ENCODE results near the gene CAMTA1. TPM values are rescaled to one million over a fixed set of nuclear protein-coding genes. Genes with fewer than 3 reads are reported as not detected.

The CAMTA1 gene
- total RNA-seq, 1 experiment from 2014 or later, result 50.3 TPM

GRCh38 chr1:7519861-7520395 is 734.7 kb downstream of the CAMTA1 start:
- Mint-ChIP-seq H3K9me3 (ENCODE audit: low read depth, unreplicated experiment) (no peaks in the 10 kb centered on the region), H3K4me3 (ENCODE audit: low read depth, unreplicated experiment) (no peak overlapping the region), H3K4me1 (ENCODE audit: low read depth, unreplicated experiment) (no peaks in the 10 kb centered on the region), H3K27ac (ENCODE audit: unreplicated experiment) (no peak overlapping the region), H3K36me3 (ENCODE audit: insufficient read depth, unreplicated experiment) (no peaks in the 10 kb centered on the region), H3K27me3 (ENCODE audit: unreplicated experiment) (peaks cover 57% of the 10 kb centered on the region)
- no peak for DNase-seq
- CTCF ChIA-PET, result interaction anchor here (0.8 kb wide), 1 partner anchor 16 kb away, joined by 3 read pairs; no protein-coding TSS in a partner anchor
- no TSS peak for BruUV-seq (replicated peaks)
- no peak for TF ChIP-seq CTCF (IDR thresholded peaks at IDR 0.05; ENCODE audit: unreplicated experiment)
- intact Hi-C loops (cut with micrococcal nuclease; ENCODE audit: unreplicated experiment), result no loop called here

GRCh38 chr1:7520496-7520895 is 735.2 kb downstream of the CAMTA1 start:
- intact Hi-C loops (cut with micrococcal nuclease; ENCODE audit: unreplicated experiment), result no loop called here
- Mint-ChIP-seq H3K27me3 (ENCODE audit: unreplicated experiment) (peaks cover 63% of the 10 kb centered on the region), H3K4me3 (ENCODE audit: low read depth, unreplicated experiment) (no peak overlapping the region), H3K36me3 (ENCODE audit: insufficient read depth, unreplicated experiment) (no peaks in the 10 kb centered on the region), H3K9me3 (ENCODE audit: low read depth, unreplicated experiment) (no peaks in the 10 kb centered on the region), H3K4me1 (ENCODE audit: low read depth, unreplicated experiment) (no peaks in the 10 kb centered on the region), H3K27ac (ENCODE audit: unreplicated experiment) (no peak overlapping the region)
- CTCF ChIA-PET, result no interaction called here
- BruUV-seq (replicated peaks), result no TSS peak
- no peak for TF ChIP-seq CTCF (IDR thresholded peaks at IDR 0.05; ENCODE audit: unreplicated experiment)
- no peak for DNase-seq

- CTCF ChIA-PET, result no interaction called here
- no peak for TF ChIP-seq CTCF (IDR thresholded peaks at IDR 0.05; ENCODE audit: unreplicated experiment)
- intact Hi-C loops (cut with micrococcal nuclease; ENCODE audit: unreplicated experiment), result no loop called here
- no peaks in the 10 kb centered on the region for H3K36me3 Mint-ChIP-seq (ENCODE audit: insufficient read depth, unreplicated experiment)
- no peak for DNase-seq
- no peaks in the 10 kb centered on the region for H3K4me1 Mint-ChIP-seq (ENCODE audit: low read depth, unreplicated experiment)
- H3K27me3 Mint-ChIP-seq (ENCODE audit: unreplicated experiment), result peaks cover 65% of the 10 kb centered on the region
- no peak overlapping the region for H3K27ac Mint-ChIP-seq (ENCODE audit: unreplicated experiment)
- H3K4me3 Mint-ChIP-seq (ENCODE audit: low read depth, unreplicated experiment), result no peak overlapping the region
- H3K9me3 Mint-ChIP-seq (ENCODE audit: low read depth, unreplicated experiment), result no peaks in the 10 kb centered on the region
- no TSS peak for BruUV-seq (replicated peaks)
Observed at GRCh38 chr1:7524341-7525337, 739.4 kb downstream of the CAMTA1 start.

GRCh38 chr1:7525338-7526063 is 740.2 kb downstream of the CAMTA1 start:
- no peaks in the 10 kb centered on the region for H3K36me3 Mint-ChIP-seq (ENCODE audit: insufficient read depth, unreplicated experiment)
- no peak overlapping the region for H3K27ac Mint-ChIP-seq (ENCODE audit: unreplicated experiment)
- H3K4me3 Mint-ChIP-seq (ENCODE audit: low read depth, unreplicated experiment), result no peak overlapping the region
- peaks cover 56% of the 10 kb centered on the region for H3K27me3 Mint-ChIP-seq (ENCODE audit: unreplicated experiment)
- DNase-seq, result no peak
- intact Hi-C loops (cut with micrococcal nuclease; ENCODE audit: unreplicated experiment), result no loop called here
- TF ChIP-seq CTCF (IDR thresholded peaks at IDR 0.05; ENCODE audit: unreplicated experiment), result no peak
- BruUV-seq (replicated peaks), result no TSS peak
- no peaks in the 10 kb centered on the region for H3K4me1 Mint-ChIP-seq (ENCODE audit: low read depth, unreplicated experiment)
- H3K9me3 Mint-ChIP-seq (ENCODE audit: low read depth, unreplicated experiment), result no peaks in the 10 kb centered on the region
- CTCF ChIA-PET, result no interaction called here
